ENCODE measurements around the gene BMPR1A. TPM values are rescaled to one million over a fixed set of nuclear protein-coding genes. Genes with fewer than 3 reads are reported as not detected.
"Not testable (repeated sequence)": the region's sequence is repeated elsewhere in the genome, so short reads cannot be mapped to it uniquely, and the experiment has no call there.

BMPR1A gene
- polyA plus RNA-seq, 1 donor (not counting 4 experiments of a cell fraction or from before 2014, with no cell fraction given): 22.2 TPM

- no peaks in the 10 kb centered on the region for H3K9me1 ChIP-seq (ENCODE audit: control insufficient read depth, extremely low read depth, insufficient read depth, low read length)
Measured at GRCh38 chr10:86733260-86733671, 23.2 kb upstream of the BMPR1A start.

DNA sequence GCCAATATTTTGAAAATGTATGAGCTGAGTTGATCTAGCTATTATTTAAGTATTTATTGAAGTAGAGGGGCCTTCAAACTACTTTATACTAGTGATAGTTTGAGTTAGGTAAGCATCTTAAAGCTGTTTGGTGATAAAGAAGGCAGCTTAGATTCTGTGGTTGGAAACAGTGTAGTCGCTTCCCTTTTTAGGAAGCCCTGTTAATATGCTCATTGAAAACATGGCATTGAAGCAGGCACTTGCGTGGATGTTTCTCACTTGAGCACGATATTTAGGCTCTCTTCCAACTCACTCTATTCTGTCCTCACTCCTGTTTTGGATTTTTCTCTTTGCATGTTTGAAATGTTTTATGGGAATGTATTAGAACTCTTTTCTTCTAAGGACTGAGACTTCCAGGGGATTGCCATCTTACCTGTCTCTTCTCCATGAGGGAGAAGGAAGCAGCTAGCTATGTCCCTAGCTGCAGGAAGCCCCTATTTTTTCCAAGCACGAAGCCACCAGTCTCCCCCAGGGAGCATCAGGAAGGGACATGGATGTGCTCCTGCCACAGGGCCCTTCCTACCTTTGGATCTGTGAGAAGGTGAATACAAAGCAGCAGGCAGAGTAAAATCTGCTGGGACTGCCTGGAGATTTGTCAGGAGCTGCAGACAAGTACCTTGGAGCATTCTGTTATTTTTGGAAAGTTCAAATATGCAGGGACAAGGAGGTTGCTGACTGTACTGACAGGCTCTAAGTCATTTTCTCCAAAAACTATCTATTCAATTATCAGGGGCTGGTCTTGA, 22.0 kb upstream of the BMPR1A start:
- H2AFZ ChIP-seq (ENCODE audit: control insufficient read depth, low read length): no peak overlapping the region
- dilution Hi-C loops (cut with MboI; ENCODE audit: extremely low pct_ligation_motif_present, low sequenced_read_pairs): no loop called here
- no peaks in the 10 kb centered on the region for H3K9me1 ChIP-seq (ENCODE audit: control insufficient read depth, extremely low read depth, insufficient read depth, low read length)
- peaks cover 1% of the 10 kb centered on the region for H3K27me3 ChIP-seq (ENCODE audit: control insufficient read depth, extremely low read depth, insufficient read depth, low read length)
- DNase-seq (ENCODE audit: low read depth, low spot score): no peak
- H3K4me1 ChIP-seq (ENCODE audit: control insufficient read depth, extremely low read depth, insufficient read depth, low read length): no peaks in the 10 kb centered on the region
- TF ChIP-seq, protein P1, sequence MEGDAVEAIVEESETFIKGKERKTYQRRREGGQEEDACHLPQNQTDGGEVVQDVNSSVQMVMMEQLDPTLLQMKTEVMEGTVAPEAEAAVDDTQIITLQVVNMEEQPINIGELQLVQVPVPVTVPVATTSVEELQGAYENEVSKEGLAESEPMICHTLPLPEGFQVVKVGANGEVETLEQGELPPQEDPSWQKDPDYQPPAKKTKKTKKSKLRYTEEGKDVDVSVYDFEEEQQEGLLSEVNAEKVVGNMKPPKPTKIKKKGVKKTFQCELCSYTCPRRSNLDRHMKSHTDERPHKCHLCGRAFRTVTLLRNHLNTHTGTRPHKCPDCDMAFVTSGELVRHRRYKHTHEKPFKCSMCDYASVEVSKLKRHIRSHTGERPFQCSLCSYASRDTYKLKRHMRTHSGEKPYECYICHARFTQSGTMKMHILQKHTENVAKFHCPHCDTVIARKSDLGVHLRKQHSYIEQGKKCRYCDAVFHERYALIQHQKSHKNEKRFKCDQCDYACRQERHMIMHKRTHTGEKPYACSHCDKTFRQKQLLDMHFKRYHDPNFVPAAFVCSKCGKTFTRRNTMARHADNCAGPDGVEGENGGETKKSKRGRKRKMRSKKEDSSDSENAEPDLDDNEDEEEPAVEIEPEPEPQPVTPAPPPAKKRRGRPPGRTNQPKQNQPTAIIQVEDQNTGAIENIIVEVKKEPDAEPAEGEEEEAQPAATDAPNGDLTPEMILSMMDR (optimal IDR thresholded peaks at IDR 0.05 in 1 of 3, IDR thresholded peaks at IDR 0.05 in 1 of 3, conservative IDR thresholded peaks at IDR 0.05 in 1 of 3; ENCODE audit: extremely low read depth in 1 of 3, insufficient read depth in 2 of 3, low read length in 3 of 3): no peak
- no peak for TF ChIP-seq EZH2 (IDR thresholded peaks at IDR 0.05; ENCODE audit: low read length)
- H3K4me2 ChIP-seq (ENCODE audit: control insufficient read depth, extremely low read depth, insufficient read depth, low read depth, low read length): no peak overlapping the region
- no peak overlapping the region for H3K4me3 ChIP-seq (ENCODE audit: control insufficient read depth in 2 of 3, extremely low read depth in 1 of 3, insufficient read depth in 2 of 3, low read depth in 1 of 3, low read length in 3 of 3)
- no peaks in the 10 kb centered on the region for H3K9me3 ChIP-seq (ENCODE audit: control insufficient read depth, low read depth, low read length)
- H3K36me3 ChIP-seq (ENCODE audit: control insufficient read depth in 2 of 2, extremely low read depth in 1 of 2, insufficient read depth in 2 of 2, low read length in 2 of 2): no peaks in the 10 kb centered on the region
- no peak overlapping the region for H3K27ac ChIP-seq (ENCODE audit: control insufficient read depth, insufficient read depth, low read length)
- no peak for FAIRE-seq
- no peak overlapping the region for H3K9ac ChIP-seq (ENCODE audit: control insufficient read depth, extremely low read depth, insufficient read depth, low read length)
- no peaks in the 10 kb centered on the region for H3K79me2 ChIP-seq (ENCODE audit: control insufficient read depth, insufficient read depth, low read length)
- no peaks in the 10 kb centered on the region for H4K20me1 ChIP-seq (ENCODE audit: control insufficient read depth, extremely low read depth, insufficient read depth, low read length)

More at GRCh38 chr10:86733260-86733671, 23.2 kb upstream of the BMPR1A start:
- H3K9ac ChIP-seq (ENCODE audit: control insufficient read depth, extremely low read depth, insufficient read depth, low read length): no peak overlapping the region
- H3K27me3 ChIP-seq (ENCODE audit: control insufficient read depth, extremely low read depth, insufficient read depth, low read length): peaks cover 4% of the 10 kb centered on the region
- no peaks in the 10 kb centered on the region for H3K4me1 ChIP-seq (ENCODE audit: control insufficient read depth, extremely low read depth, insufficient read depth, low read length)
- dilution Hi-C loops (cut with MboI; ENCODE audit: extremely low pct_ligation_motif_present, low sequenced_read_pairs): no loop called here
- no peak for DNase-seq (ENCODE audit: low read depth, low spot score)
- TF ChIP-seq EZH2 (IDR thresholded peaks at IDR 0.05; ENCODE audit: low read length): no peak
- TF ChIP-seq, protein P1 (optimal IDR thresholded peaks at IDR 0.05 in 1 of 3, IDR thresholded peaks at IDR 0.05 in 1 of 3, conservative IDR thresholded peaks at IDR 0.05 in 1 of 3; ENCODE audit: extremely low read depth in 1 of 3, insufficient read depth in 2 of 3, low read length in 3 of 3): no peak
- H3K79me2 ChIP-seq (ENCODE audit: control insufficient read depth, insufficient read depth, low read length): no peaks in the 10 kb centered on the region
- no peak overlapping the region for H3K4me2 ChIP-seq (ENCODE audit: control insufficient read depth, extremely low read depth, insufficient read depth, low read depth, low read length)
- no peak overlapping the region for H2AFZ ChIP-seq (ENCODE audit: control insufficient read depth, low read length)
- no peaks in the 10 kb centered on the region for H3K36me3 ChIP-seq (ENCODE audit: control insufficient read depth in 2 of 2, extremely low read depth in 1 of 2, insufficient read depth in 2 of 2, low read length in 2 of 2)
- FAIRE-seq: no peak
- H3K4me3 ChIP-seq (ENCODE audit: control insufficient read depth in 2 of 3, extremely low read depth in 1 of 3, insufficient read depth in 2 of 3, low read depth in 1 of 3, low read length in 3 of 3): no peak overlapping the region
- no peak overlapping the region for H3K27ac ChIP-seq (ENCODE audit: control insufficient read depth, insufficient read depth, low read length)
- H4K20me1 ChIP-seq (ENCODE audit: control insufficient read depth, extremely low read depth, insufficient read depth, low read length): no peaks in the 10 kb centered on the region
- H3K9me3 ChIP-seq (ENCODE audit: control insufficient read depth, low read depth, low read length): no peaks in the 10 kb centered on the region

GRCh38 chr10:86735278-86735677, 21.1 kb upstream of the BMPR1A start:
- H3K27me3 ChIP-seq (ENCODE audit: control insufficient read depth, extremely low read depth, insufficient read depth, low read length); H3K36me3 ChIP-seq (ENCODE audit: control insufficient read depth in 2 of 2, extremely low read depth in 1 of 2, insufficient read depth in 2 of 2, low read length in 2 of 2); H3K9me1 ChIP-seq (ENCODE audit: control insufficient read depth, extremely low read depth, insufficient read depth, low read length); H3K9ac ChIP-seq (ENCODE audit: control insufficient read depth, extremely low read depth, insufficient read depth, low read length); H2AFZ ChIP-seq (ENCODE audit: control insufficient read depth, low read length); H3K27ac ChIP-seq (ENCODE audit: control insufficient read depth, insufficient read depth, low read length); DNase-seq (ENCODE audit: low read depth, low spot score); H3K4me2 ChIP-seq (ENCODE audit: control insufficient read depth, extremely low read depth, insufficient read depth, low read depth, low read length); H3K79me2 ChIP-seq (ENCODE audit: control insufficient read depth, insufficient read depth, low read length); H3K4me3 ChIP-seq (ENCODE audit: control insufficient read depth in 2 of 3, extremely low read depth in 1 of 3, insufficient read depth in 2 of 3, low read depth in 1 of 3, low read length in 3 of 3); H4K20me1 ChIP-seq (ENCODE audit: control insufficient read depth, extremely low read depth, insufficient read depth, low read length); H3K9me3 ChIP-seq (ENCODE audit: control insufficient read depth, low read depth, low read length); FAIRE-seq; dilution Hi-C loops (cut with MboI; ENCODE audit: extremely low pct_ligation_motif_present, low sequenced_read_pairs); H3K4me1 ChIP-seq (ENCODE audit: control insufficient read depth, extremely low read depth, insufficient read depth, low read length): not testable (repeated sequence)
